A549 (cell line): ENCODE data around the gene CD84. TPM values are rescaled to one million over a fixed set of nuclear protein-coding genes. Genes with fewer than 3 reads are reported as not detected.

ENCODE experiments used
- ATAC-seq, 2 experiments: fragments of 200-7000 bp in 1 of 2; fragments of >200 bp in 1 of 2; cut with Nextera tagmentation in 1 of 2; cut with Tn5 transposase in 1 of 2; 3 replicates each; pipeline versions ENCODE4 v1.8.0 to v1.9.1; 2018 to 2020; ENCODE audit warnings: mild to moderate bottlenecking in 1 of 2, moderate library complexity in 1 of 2
- CTCF ChIA-PET: fragments of 300-600 bp; sonication (Branson Sonifier 250); formaldehyde crosslinking; extraction: SDS; loops from one replicate; lab custom pipeline; 2021; ENCODE audit warnings: antibody characterized with exemption, inconsistent platforms; lab: Yijun Ruan, JAX
- POLR2A ChIA-PET: fragments of 350-600 bp; formaldehyde crosslinking; extraction: SDS; loops from one replicate; lab custom pipeline; 2021; ENCODE audit warnings: antibody characterized with exemption, inconsistent platforms; lab: Yijun Ruan, JAX
- DNase-seq, 2 experiments: peaks; one replicate each; pipeline versions ENCODE4 v3.0.0 to v3.0.0-alpha.2; 2011 to 2016; ENCODE audit warnings: low read depth in 1 of 2, low spot score in 1 of 2
- FAIRE-seq: peaks from 2 replicates; lab custom pipeline; 2011; peaks lifted over from hg19 to GRCh38; lab: Jason Lieb, UNC
- H3K27ac ChIP-seq, 2 experiments: fragments of >200 bp; sonication (Bioruptor Twin); formaldehyde crosslinking; 3 replicates each; pipeline ENCODE4 v1.5.1; 2016 to 2017
- H3K4me1 ChIP-seq: fragments of >200 bp; sonication (Bioruptor Twin); formaldehyde crosslinking; 3 replicates; pipeline ENCODE4 v1.6.1; 2016
- H3K4me2 ChIP-seq: fragments of >200 bp; sonication (Bioruptor Twin); formaldehyde crosslinking; 3 replicates; pipeline ENCODE4 v1.6.1; 2016
- H3K4me3 ChIP-seq: fragments of >200 bp; sonication (Bioruptor Twin); formaldehyde crosslinking; 3 replicates; pipeline ENCODE4 v1.5.1; 2016
- H3K9me3 ChIP-seq: fragments of >200 bp; sonication (Bioruptor Twin); formaldehyde crosslinking; 3 replicates; pipeline ENCODE4 v1.6.1; 2016
- ATOH8 ChIP-seq: fragments of 250-450 bp; sonication (Bioruptor Pico); IDR thresholded peaks from 2 replicates; pipeline ENCODE4 v1.5.0; 2020; ENCODE audit warnings: low read depth, mild to moderate bottlenecking, moderate library complexity
- CBX2 ChIP-seq: fragments of 200-600 bp; sonication (generic); IDR thresholded peaks from 2 replicates; pipeline ENCODE4 v1.6.1; 2016; ENCODE audit warnings: low read depth, mild to moderate bottlenecking, borderline replicate concordance
- CHD2 ChIP-seq: fragments of 150-350 bp; IDR thresholded peaks from 2 replicates; pipeline ENCODE4 v1.6.1; 2014; ENCODE audit warnings: low read length; ENCODE audit not compliant: partially characterized antibody
- CHD4 ChIP-seq: fragments of 200-600 bp; sonication (generic); IDR thresholded peaks from 2 replicates; pipeline ENCODE4 v1.6.1; 2016; ENCODE audit warnings: antibody characterized with exemption, mild to moderate bottlenecking, borderline replicate concordance
- ESRRA ChIP-seq: fragments of 150-350 bp; IDR thresholded peaks from 2 replicates; pipeline ENCODE4 v1.6.1; 2014; ENCODE audit warnings: mild to moderate bottlenecking, low read length, borderline replicate concordance
- FOSL2 ChIP-seq, 2 experiments: fragments of 450-650 bp in 1 of 2; fragments of >200 bp in 1 of 2; sonication (Bioruptor Twin) in 1 of 2; formaldehyde crosslinking; IDR thresholded peaks; 2 replicates each; pipeline versions ENCODE4 v1.5.0 to v1.6.1; 2016 to 2020; ENCODE audit warnings: mild to moderate bottlenecking in 1 of 2, moderate library complexity in 1 of 2
- HDAC2 ChIP-seq: fragments of 200-600 bp; sonication (generic); IDR thresholded peaks from 2 replicates; pipeline ENCODE4 v1.6.1; 2016
- HEYL ChIP-seq: fragments of 250-450 bp; sonication (Bioruptor Pico); IDR thresholded peaks from 2 replicates; pipeline ENCODE4 v1.8.0; 2021; ENCODE audit warnings: mild to moderate bottlenecking, moderate library complexity
- KDM5A ChIP-seq: fragments of 200-600 bp; sonication (generic); IDR thresholded peaks from 2 replicates; pipeline ENCODE4 v1.6.1; 2016; ENCODE audit warnings: antibody characterized with exemption, mild to moderate bottlenecking
- MAFK ChIP-seq: fragments of 450-650 bp; IDR thresholded peaks from 2 replicates; pipeline ENCODE4 v1.6.1; 2014; ENCODE audit not compliant: partially characterized antibody
- MAX ChIP-seq: IDR thresholded peaks from 2 replicates; pipeline ENCODE4 v1.6.1; 2012
- MAZ ChIP-seq: fragments of 150-350 bp; IDR thresholded peaks from 2 replicates; pipeline ENCODE4 v1.6.1; 2014; ENCODE audit warnings: antibody characterized with exemption, low read depth, low read length, borderline replicate concordance
- NR3C1 ChIP-seq: fragments of >200 bp; sonication (Bioruptor Twin); formaldehyde crosslinking; IDR thresholded peaks from 3 replicates; pipeline ENCODE4 v1.6.1; 2017
- RARB ChIP-seq: fragments of 250-450 bp; sonication (Bioruptor Pico); IDR thresholded peaks from 2 replicates; pipeline ENCODE4 v1.8.0; 2021; ENCODE audit warnings: mild to moderate bottlenecking, moderate library complexity
- RFX5 ChIP-seq: fragments of 450-650 bp; IDR thresholded peaks from 2 replicates; pipeline ENCODE4 v1.7.1; 2014; ENCODE audit warnings: antibody characterized with exemption, mild to moderate bottlenecking, moderate library complexity
- RNF2 ChIP-seq: fragments of 200-600 bp; sonication (generic); IDR thresholded peaks from 2 replicates; pipeline ENCODE4 v1.6.1; 2016; ENCODE audit warnings: low read depth, mild to moderate bottlenecking, antibody characterized with exemption, moderate library complexity, borderline replicate concordance
- WGBS: methylation state at CpG from one replicate; pipeline ENCODE4 v1.1.6; 2017; ENCODE audit errors: missing lambda C conversion rate; 5-methylcytosine and 5-hydroxymethylcytosine counted together
- polyA plus RNA-seq, 4 experiments: library from polyadenylated mRNA; depleted of rRNA in 3 of 4; stranded (reverse); fragments of >200 nt; fragmentation: RNase III in 1 of 4; extraction: RNeasy Plus Mini Kit Qiagen cat#74134 plus additional on column Dnase treatment in 1 of 4; gene quantifications; 2 replicates in 3 of 4; 3 replicates in 1 of 4; pipeline ENCODE4 v1.2.3, GENCODE V29; 2011 to 2017
- TF ChIP-seq, protein P1 (sequence below): fragments of 200-600 bp; sonication (generic); IDR thresholded peaks from 2 replicates; pipeline ENCODE4 v1.6.1; 2016; ENCODE audit warnings: antibody characterized with exemption, mild to moderate bottlenecking, moderate library complexity
- TF ChIP-seq, protein P2 (sequence below): fragments of 450-650 bp; IDR thresholded peaks from 2 replicates; pipeline ENCODE4 v1.6.1; 2014; ENCODE audit warnings: antibody characterized with exemption

The CD84 gene
- polyA plus RNA-seq, 2 of the 4 experiments (the other 2 are of a cell fraction): not detected

- FAIRE-seq (no peak), DNase-seq (no peak), ATAC-seq (no peak)
- POLR2A ChIA-PET: no interaction called here
- Histone ChIP-seq H3K27ac (no peak overlapping the region), H3K9me3 (0 out of 3 replicates have a peak, but pooled peaks cover 3% of the 10 kb centered on the region), H3K4me2 (no peak overlapping the region), H3K4me1 (peaks cover 21% of the 10 kb centered on the region), H3K4me3 (no peak overlapping the region)
- WGBS: 95% methylated on average over 2 of the region's 2 CpGs
- TF ChIP-seq MAX: no peak
- TF ChIP-seq HDAC2: no peak
- no peak for TF ChIP-seq MAZ
- no peak for TF ChIP-seq KDM5A
- no peak for TF ChIP-seq RNF2
- TF ChIP-seq MAFK: no peak
- TF ChIP-seq HEYL (CRISPR knock-in tag): no peak
- no peak for TF ChIP-seq ESRRA
- TF ChIP-seq, protein P1, sequence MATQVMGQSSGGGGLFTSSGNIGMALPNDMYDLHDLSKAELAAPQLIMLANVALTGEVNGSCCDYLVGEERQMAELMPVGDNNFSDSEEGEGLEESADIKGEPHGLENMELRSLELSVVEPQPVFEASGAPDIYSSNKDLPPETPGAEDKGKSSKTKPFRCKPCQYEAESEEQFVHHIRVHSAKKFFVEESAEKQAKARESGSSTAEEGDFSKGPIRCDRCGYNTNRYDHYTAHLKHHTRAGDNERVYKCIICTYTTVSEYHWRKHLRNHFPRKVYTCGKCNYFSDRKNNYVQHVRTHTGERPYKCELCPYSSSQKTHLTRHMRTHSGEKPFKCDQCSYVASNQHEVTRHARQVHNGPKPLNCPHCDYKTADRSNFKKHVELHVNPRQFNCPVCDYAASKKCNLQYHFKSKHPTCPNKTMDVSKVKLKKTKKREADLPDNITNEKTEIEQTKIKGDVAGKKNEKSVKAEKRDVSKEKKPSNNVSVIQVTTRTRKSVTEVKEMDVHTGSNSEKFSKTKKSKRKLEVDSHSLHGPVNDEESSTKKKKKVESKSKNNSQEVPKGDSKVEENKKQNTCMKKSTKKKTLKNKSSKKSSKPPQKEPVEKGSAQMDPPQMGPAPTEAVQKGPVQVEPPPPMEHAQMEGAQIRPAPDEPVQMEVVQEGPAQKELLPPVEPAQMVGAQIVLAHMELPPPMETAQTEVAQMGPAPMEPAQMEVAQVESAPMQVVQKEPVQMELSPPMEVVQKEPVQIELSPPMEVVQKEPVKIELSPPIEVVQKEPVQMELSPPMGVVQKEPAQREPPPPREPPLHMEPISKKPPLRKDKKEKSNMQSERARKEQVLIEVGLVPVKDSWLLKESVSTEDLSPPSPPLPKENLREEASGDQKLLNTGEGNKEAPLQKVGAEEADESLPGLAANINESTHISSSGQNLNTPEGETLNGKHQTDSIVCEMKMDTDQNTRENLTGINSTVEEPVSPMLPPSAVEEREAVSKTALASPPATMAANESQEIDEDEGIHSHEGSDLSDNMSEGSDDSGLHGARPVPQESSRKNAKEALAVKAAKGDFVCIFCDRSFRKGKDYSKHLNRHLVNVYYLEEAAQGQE: no peak
- TF ChIP-seq CHD2: no peak
- TF ChIP-seq CBX2: no peak
- TF ChIP-seq, protein P2, sequence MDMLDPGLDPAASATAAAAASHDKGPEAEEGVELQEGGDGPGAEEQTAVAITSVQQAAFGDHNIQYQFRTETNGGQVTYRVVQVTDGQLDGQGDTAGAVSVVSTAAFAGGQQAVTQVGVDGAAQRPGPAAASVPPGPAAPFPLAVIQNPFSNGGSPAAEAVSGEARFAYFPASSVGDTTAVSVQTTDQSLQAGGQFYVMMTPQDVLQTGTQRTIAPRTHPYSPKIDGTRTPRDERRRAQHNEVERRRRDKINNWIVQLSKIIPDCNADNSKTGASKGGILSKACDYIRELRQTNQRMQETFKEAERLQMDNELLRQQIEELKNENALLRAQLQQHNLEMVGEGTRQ: no peak
- TF ChIP-seq RFX5: no peak
- TF ChIP-seq NR3C1: no peak
- TF ChIP-seq ATOH8: no peak
- CTCF ChIA-PET: no interaction called here
Measured at GRCh38 chr1:160521554-160521953, 57.7 kb downstream of the CD84 start.

DNA sequence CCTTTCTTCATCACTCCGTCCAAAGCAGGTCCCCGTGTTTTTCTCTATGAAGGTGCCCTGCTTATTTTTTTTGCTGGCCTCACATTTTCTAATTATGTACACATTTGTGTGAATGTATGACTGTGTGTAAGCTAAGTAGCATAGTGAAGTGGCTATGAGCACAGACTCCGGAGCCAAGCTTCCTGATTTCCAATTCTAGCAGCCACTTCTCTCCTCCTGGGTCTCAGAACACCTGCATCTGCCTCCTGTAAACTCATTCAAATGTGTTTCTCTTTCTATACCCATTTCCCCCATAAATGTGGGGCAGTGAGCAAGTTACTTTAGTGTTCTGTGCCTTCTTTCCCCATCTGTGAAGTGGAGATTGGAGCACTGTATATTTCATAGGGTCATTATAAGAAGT, 58.3 kb downstream of the CD84 start:
- POLR2A ChIA-PET: no interaction called here
- TF ChIP-seq CHD4: no peak
- no peak for DNase-seq
- Histone ChIP-seq H3K4me1 (peaks cover 21% of the 10 kb centered on the region), H3K9me3 (0 out of 3 replicates have a peak, but pooled peaks cover 3% of the 10 kb centered on the region), H3K4me2 (peak overlapping the region; percentile 50), H3K27ac (peak overlapping the region; percentile 15 to 72; a peak in 4 of 6 replicates), H3K4me3 (no peak overlapping the region)
- 49% methylated on average over 3 of the region's 3 CpGs for WGBS
- peak; percentile 32 to 47; a peak in 3 of 6 replicates for ATAC-seq
- peak; percentile 7 for FAIRE-seq
- CTCF ChIA-PET: no interaction called here

DNA sequence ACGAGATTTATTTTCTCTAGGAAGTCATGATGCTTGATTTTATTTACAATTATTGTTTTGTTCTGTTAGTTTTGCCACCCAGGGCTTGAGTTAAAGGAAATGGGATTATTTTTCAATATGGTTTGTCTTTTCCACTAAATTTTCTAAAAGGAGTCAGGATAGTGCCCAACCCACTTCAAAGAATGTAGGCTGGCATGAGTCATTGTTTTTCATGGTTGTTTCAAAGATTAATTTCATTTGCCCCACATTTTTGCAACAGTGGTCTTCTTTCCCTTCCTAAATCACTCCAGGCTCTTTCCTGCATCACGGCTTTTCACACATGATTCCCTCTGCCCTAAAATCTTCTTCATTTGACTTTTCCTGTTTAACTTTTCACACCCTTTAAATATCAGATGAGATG, 58.7 kb downstream of the CD84 start:
- H3K4me3 ChIP-seq: no peak overlapping the region
- 7% methylated on average over 2 of the region's 2 CpGs for WGBS
- no peak for FAIRE-seq
- DNase-seq: peak in 1 of 2 experiments; percentile 21
- ATAC-seq: peak; percentile 64 to 68; a peak in 5 of 6 replicates
- H3K9me3 ChIP-seq: 0 out of 3 replicates have a peak, but pooled peaks cover 3% of the 10 kb centered on the region
- H3K4me2 ChIP-seq: peak overlapping the region; percentile 50
- POLR2A ChIA-PET: no interaction called here
- H3K27ac ChIP-seq: peak overlapping the region; percentile 15 to 72; a peak in 4 of 6 replicates
- H3K4me1 ChIP-seq: peaks cover 21% of the 10 kb centered on the region
- TF ChIP-seq FOSL2 (IDR thresholded peaks at IDR 0.05): no peak
- peak; percentile 69 for TF ChIP-seq FOSL2 (CRISPR knock-in tag; IDR thresholded peaks at IDR 0.05)
- TF ChIP-seq RARB (CRISPR knock-in tag): no peak
- TF ChIP-seq, all 56 proteins: peak for 1
- CTCF ChIA-PET: no interaction called here
